ENCODE results near the gene LY6G5C. TPM values are rescaled to one million over a fixed set of nuclear protein-coding genes. Genes with fewer than 3 reads are reported as not detected.
A peak's percentile ranks its signal among the peaks of the same experiment; 100 is the strongest.

Gene LY6G5C
- total and polyA plus RNA-seq, 2 of the 13 experiments (the other 11 are each of a cell fraction or from before 2014, with no cell fraction given), result 0.33 to 0.55 TPM

GRCh38 chr6:31720196-31720770 lies 39.4 kb upstream of the LY6G5C start:
- Histone ChIP-seq H3K4me1 (ENCODE audit: insufficient read depth, low read length) (peaks cover 9% of the 10 kb centered on the region), H3K9me3 (ENCODE audit: low read length) (no peaks in the 10 kb centered on the region), H2AFZ (ENCODE audit: low read length) (no peak overlapping the region), H3K4me2 (ENCODE audit: low read depth, low read length) (no peak overlapping the region), H3K27ac (ENCODE audit: extremely low read length, insufficient read depth, low read length) (no peak overlapping the region), H4K20me1 (ENCODE audit: insufficient read depth, low read length) (no peaks in the 10 kb centered on the region), H3K4me3 (replicated peaks in 1 of 3; ENCODE audit: insufficient read depth in 1 of 3, low read depth in 2 of 3, low read length in 3 of 3) (no peak overlapping the region), H3K79me2 (ENCODE audit: insufficient read depth, low read length) (no peaks in the 10 kb centered on the region), H3K27me3 (ENCODE audit: control insufficient read depth in 1 of 2, insufficient read depth in 2 of 2, low read length in 2 of 2) (peaks cover 5 to 39% of the 10 kb centered on the region in 2 experiments; a peak in 4 of 5 replicates), H3K9ac (ENCODE audit: insufficient read depth, low read depth, low read length) (no peak overlapping the region), H3K36me3 (replicated peaks in 1 of 2; ENCODE audit: control insufficient read depth in 1 of 2, insufficient read depth in 2 of 2, low read length in 2 of 2) (no peaks in the 10 kb centered on the region)
- ChIA-PET CTCF (ENCODE audit: low intra/inter-chr PET ratio, low total read pairs) (no interaction called here), POLR2A (interaction anchor here (1.0 kb wide), 3 partner anchors 17 to 46 kb away, joined by 3 read pairs; partner anchors contain the start of gene ABHD16A)
- FAIRE-seq, result no peak
- no TSS peak for BruUV-seq (replicated peaks)
- in situ Hi-C loops (cut with HindIII; ENCODE audit: extremely low pct_ligation_motif_present, low pct_unique_long_range_greater_than_20kb) (no loop called here), intact Hi-C loops (cut with micrococcal nuclease; ENCODE audit: unreplicated experiment) (no loop called here)
- TF ChIP-seq ZNF513 (CRISPR knock-in tag; conservative IDR thresholded peaks at IDR 0.05), result no peak
- no peak for DNase-seq (ENCODE audit: low spot score)
- ATAC-seq, result no peak
- WGBS (ENCODE audit: low lambda C conversion rate), result 24% methylated on average over 5 of the region's 5 CpGs

DNA sequence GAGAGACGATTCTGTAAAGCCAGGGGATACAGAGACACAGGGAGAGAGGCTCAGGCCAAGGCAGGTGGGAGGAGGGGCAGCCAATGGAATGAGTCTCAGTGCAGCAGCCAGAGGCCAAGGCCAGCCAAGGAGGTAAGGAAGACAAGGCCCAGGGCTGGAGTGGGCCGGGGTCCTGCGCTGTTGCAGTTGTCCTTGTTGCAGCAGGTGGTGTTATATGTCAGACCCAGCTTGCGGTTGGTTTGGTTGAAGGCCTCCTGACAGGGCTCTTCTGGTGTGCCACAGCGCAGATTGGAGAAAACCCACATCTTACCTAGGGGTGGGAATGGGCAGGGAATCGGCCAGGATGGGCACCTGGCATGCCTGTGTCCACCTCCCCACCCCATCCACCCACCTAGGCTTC lies 38.1 kb upstream of the LY6G5C start:
- intact Hi-C loops (cut with micrococcal nuclease; ENCODE audit: unreplicated experiment) (loop anchor here (5.0 kb wide), 1 partner anchor 37 kb away; the partner anchor contains the start of gene LY6G5C), in situ Hi-C loops (cut with HindIII; ENCODE audit: extremely low pct_ligation_motif_present, low pct_unique_long_range_greater_than_20kb) (no loop called here)
- Histone ChIP-seq H3K27ac (ENCODE audit: extremely low read length, insufficient read depth, low read length) (no peak overlapping the region), H3K4me2 (ENCODE audit: low read depth, low read length) (no peak overlapping the region), H3K4me3 (replicated peaks in 1 of 3; ENCODE audit: insufficient read depth in 1 of 3, low read depth in 2 of 3, low read length in 3 of 3) (no peak overlapping the region), H3K79me2 (ENCODE audit: insufficient read depth, low read length) (no peaks in the 10 kb centered on the region), H3K9me3 (ENCODE audit: low read length) (no peaks in the 10 kb centered on the region), H4K20me1 (ENCODE audit: insufficient read depth, low read length) (no peaks in the 10 kb centered on the region), H3K9ac (ENCODE audit: insufficient read depth, low read depth, low read length) (no peak overlapping the region), H3K27me3 (ENCODE audit: control insufficient read depth in 1 of 2, insufficient read depth in 2 of 2, low read length in 2 of 2) (peaks cover 5 to 47% of the 10 kb centered on the region in 2 experiments; a peak in 4 of 5 replicates), H3K36me3 (replicated peaks in 1 of 2; ENCODE audit: control insufficient read depth in 1 of 2, insufficient read depth in 2 of 2, low read length in 2 of 2) (no peaks in the 10 kb centered on the region), H2AFZ (ENCODE audit: low read length) (no peak overlapping the region), H3K4me1 (ENCODE audit: insufficient read depth, low read length) (peaks cover 15% of the 10 kb centered on the region)
- no peak for FAIRE-seq
- POLR2A ChIA-PET, result no interaction called here
- 40% methylated on average over 5 of the region's 6 CpGs for WGBS (ENCODE audit: low lambda C conversion rate)
- BruUV-seq (replicated peaks), result no TSS peak
- TF ChIP-seq ZNF687 (CRISPR knock-in tag; IDR thresholded peaks at IDR 0.05) (peak; percentile 18; the same call in 1 of the 2 replicates), ARHGAP35 (CRISPR knock-in tag; IDR thresholded peaks at IDR 0.05; ENCODE audit: borderline replicate concordance) (no peak), PRDM10 (CRISPR knock-in tag; IDR thresholded peaks at IDR 0.05; ENCODE audit: low read depth) (no peak)
- no peak for DNase-seq (ENCODE audit: low spot score)
- no peak for ATAC-seq
- CTCF ChIA-PET (ENCODE audit: low intra/inter-chr PET ratio, low total read pairs), result no interaction called here
